Psoas muscle (tissue), 8 donors: Measurements from ENCODE around the gene KDF1. TPM values are rescaled to one million over a fixed set of nuclear protein-coding genes. Genes with fewer than 3 reads are reported as not detected.

Source experiments
- ATAC-seq, 4 donors: fragments of 200-7000 bp; cut with Tn5 transposase; one replicate each; pipeline ENCODE4 v1.9.1; 2020; ENCODE audit warnings: moderate library complexity in 3 of 4, mild to moderate bottlenecking in 2 of 4
- DNase-seq, 2 donors: peaks; one replicate each; pipeline ENCODE4 v3.0.0-alpha.2; 2020
- H3K27ac ChIP-seq: fragments of 200-600 bp; one replicate; pipeline ENCODE4 v1.8.0; 2022
- H3K27me3 ChIP-seq, 3 donors: fragments of 200-600 bp in 1 of 3; one replicate each; pipeline versions ENCODE4 v1.6.1 to v1.8.0; 2013 to 2022; ENCODE audit warnings: low read length in 2 of 3, mild to moderate bottlenecking in 2 of 3, moderate library complexity in 1 of 3; ENCODE audit not compliant: insufficient read depth in 3 of 3
- H3K36me3 ChIP-seq, 2 donors: fragments of 200-600 bp in 1 of 2; one replicate each; pipeline versions ENCODE4 v1.6.1 to v1.8.0; 2013 to 2022; ENCODE audit warnings: low read depth in 1 of 2, mild to moderate bottlenecking in 1 of 2, moderate library complexity in 1 of 2; ENCODE audit not compliant: insufficient read depth in 1 of 2
- H3K4me1 ChIP-seq: fragments of 200-600 bp; one replicate; pipeline ENCODE4 v1.8.0; 2022
- H3K4me3 ChIP-seq: fragments of 200-600 bp; one replicate; pipeline ENCODE4 v1.8.0; 2022; ENCODE audit warnings: mild to moderate bottlenecking
- H3K9me3 ChIP-seq: fragments of 200-600 bp; one replicate; pipeline ENCODE4 v1.8.0; 2022
- CTCF ChIP-seq: fragments of 200-600 bp; IDR thresholded peaks from one replicate; pipeline ENCODE4 v1.8.0; 2022; ENCODE audit warnings: antibody characterized with exemption
- WGBS, 3 donors: extraction: QIAGEN DNeasy Blood & Tissue Kit; methylation state at CpG; one replicate each; pipeline versions ENCODE4 v1.1.6 to v1.1.7; 2013; 5-methylcytosine and 5-hydroxymethylcytosine counted together
- intact Hi-C, 2 donors: fragments of 100-400 bp; cut with DNase I; formaldehyde crosslinking; loops; one replicate each; pipeline versions ENCODE4 v1.11.0 to v1.14.2; 2022
- polyA plus RNA-seq, 3 donors: library from polyadenylated mRNA; stranded (reverse); fragments of 200-250 nt; gene quantifications; one replicate each; pipeline ENCODE4 v1.2.3, GENCODE V29; 2013
- total RNA-seq, 4 donors: library from RNA; stranded (reverse); fragmentation: NEBNext Ultra II Directional in 2 of 4; extraction: Animal tissue kit (Norgen Biotek cat#: 25700) in 2 of 4; gene quantifications; one replicate each; pipeline versions ENCODE4 v1.2.1 to v1.2.4, GENCODE V29; 2021 to 2023
- donor health status: healthy with polysubstance abuse.
- donor health status: DM: no; HTN: no; CAD: no; lungs with moderate emphysema.
- donor health status: Bipolar disorder and iron deficiency.
- donor health status: healthy.
- donor health status: DM: yes; HTN: yes; CAD: no.
- donor health status: DM: no; HTN: no; CAD: no.
- donor health status: DM: no; HTN: no; CAD: no.
- donor health status: DM: yes; HTN: yes; CAD: no.

KDF1 gene
- total and polyA plus RNA-seq, 7 donors: 0.01 TPM; not detected in 6

GRCh38 chr1:27001570-27002360 is 41.5 kb upstream of the KDF1 start:
- Histone ChIP-seq H3K27ac (no peak overlapping the region), H3K27me3 (no peaks in the 10 kb centered on the region), H3K9me3 (no peaks in the 10 kb centered on the region), H3K4me1 (peaks cover 7% of the 10 kb centered on the region), H3K4me3 (no peak overlapping the region), H3K36me3 (no peaks in the 10 kb centered on the region)
- no peak for TF ChIP-seq CTCF
- intact Hi-C loops: no loop called here
- DNase-seq: peak; percentile 37 to 64
- ATAC-seq: no peak
- WGBS, 3 donors: 41 to 43% (median 42%) methylated on average over 13 of the region's 13 CpGs

GRCh38 chr1:27000817-27001460 is 40.7 kb upstream of the KDF1 start:
- no peak overlapping the region for H3K27ac ChIP-seq
- H3K4me3 ChIP-seq: no peak overlapping the region
- no peak for ATAC-seq
- no peaks in the 10 kb centered on the region for H3K9me3 ChIP-seq
- H3K36me3 ChIP-seq: no peaks in the 10 kb centered on the region
- intact Hi-C loops: no loop called here
- no peak for TF ChIP-seq CTCF
- H3K27me3 ChIP-seq: peaks cover 0 to 6% (median 0%) of the 10 kb centered on the region in 3 donors
- no peak for DNase-seq
- WGBS, 3 donors: 74 to 87% (median 86%) methylated on average over 8 of the region's 8 CpGs
- H3K4me1 ChIP-seq: peaks cover 7% of the 10 kb centered on the region

GRCh38 chr1:27000090-27000816 is 40.0 kb upstream of the KDF1 start:
- intact Hi-C loops: no loop called here
- Histone ChIP-seq H3K36me3 (no peaks in the 10 kb centered on the region), H3K27ac (peak overlapping the region; percentile 23), H3K9me3 (no peaks in the 10 kb centered on the region), H3K4me1 (peaks cover 7% of the 10 kb centered on the region), H3K27me3 (peaks cover 0 to 13% (median 2%) of the 10 kb centered on the region in 3 donors), H3K4me3 (no peak overlapping the region)
- no peak for ATAC-seq
- TF ChIP-seq CTCF: no peak
- 73 to 81% (median 80%) methylated on average over 9 of the region's 9 CpGs for WGBS, 3 donors
- no peak for DNase-seq

GRCh38 chr1:26999440-26999987 is 39.2 kb upstream of the KDF1 start:
- Histone ChIP-seq H3K9me3 (no peaks in the 10 kb centered on the region), H3K27me3 (peaks cover 0 to 20% (median 6%) of the 10 kb centered on the region in 3 donors), H3K4me3 (no peak overlapping the region), H3K4me1 (peaks cover 7% of the 10 kb centered on the region), H3K27ac (peak overlapping the region; percentile 23), H3K36me3 (no peaks in the 10 kb centered on the region)
- 53 to 62% (median 58%) methylated on average over 7 of the region's 7 CpGs for WGBS, 3 donors
- intact Hi-C loops: loop anchor here (5.0 kb wide), 1 partner anchor 98 kb away; no protein-coding TSS in a partner anchor
- ATAC-seq (peak; percentile 25 to 81 (median 70)), DNase-seq (peak; percentile 59 to 77)
- TF ChIP-seq CTCF: no peak
